Tibial nerve (tissue), 4 donors: ENCODE measurements around the gene ZDHHC18. TPM values are rescaled to one million over a fixed set of nuclear protein-coding genes. Genes with fewer than 3 reads are reported as not detected.
"Not testable (repeated sequence)": the region's sequence is repeated elsewhere in the genome, so short reads cannot be mapped to it uniquely, and the experiment has no call there.

Experiments used
- DNase-seq, 2 donors: peaks; one replicate each; pipeline ENCODE4 v3.0.0-alpha.2; 2019; ENCODE audit warnings: low spot score in 2 of 2
- H3K27ac ChIP-seq, 4 donors: fragments of 200-600 bp; sonication (generic) in 3 of 4; one replicate each; pipeline ENCODE4 v1.5.1; 2017 to 2019; ENCODE audit warnings: mild to moderate bottlenecking in 1 of 4
- H3K27me3 ChIP-seq, 2 donors: fragments of 200-600 bp; sonication (generic) in 1 of 2; one replicate each; pipeline versions ENCODE4 v1.5.1 to v1.6.0; 2017 to 2019
- H3K36me3 ChIP-seq, 3 donors: fragments of 200-600 bp; sonication (generic); one replicate each; pipeline ENCODE4 v1.5.1; 2018 to 2019
- H3K4me1 ChIP-seq, 4 donors: fragments of 200-600 bp; sonication (generic) in 3 of 4; one replicate each; pipeline ENCODE4 v1.5.1; 2017 to 2019
- H3K4me3 ChIP-seq, 4 donors: fragments of 200-600 bp; sonication (generic) in 3 of 4; one replicate each; pipeline ENCODE4 v1.5.1; 2017 to 2019; ENCODE audit warnings: mild to moderate bottlenecking in 1 of 4, moderate library complexity in 1 of 4
- H3K9me3 ChIP-seq, 4 donors: fragments of 200-600 bp; sonication (generic) in 3 of 4; one replicate each; pipeline ENCODE4 v1.5.1; 2017 to 2019
- EP300 ChIP-seq, 2 donors: sonication (generic); formaldehyde crosslinking; IDR thresholded peaks; one replicate each; pipeline ENCODE4 v1.6.1; 2017; ENCODE audit warnings: antibody characterized with exemption in 2 of 2, mild to moderate bottlenecking in 1 of 2
- POLR2A ChIP-seq, 2 donors: fragments of 450-650 bp; IDR thresholded peaks; one replicate each; pipeline ENCODE4 v1.6.1; 2017; ENCODE audit warnings: antibody characterized with exemption in 2 of 2, mild to moderate bottlenecking in 2 of 2, moderate library complexity in 2 of 2
- WGBS, 2 donors: methylation state at CpG; one replicate each; pipeline ENCODE4 v1.1.5; 2018; 5-methylcytosine and 5-hydroxymethylcytosine counted together
- total RNA-seq, 4 donors: library from RNA; depleted of rRNA; stranded (reverse); fragments of >200 nt; gene quantifications; one replicate each; pipeline ENCODE4 v1.1.0, GENCODE V29; 2016
- TF ChIP-seq, protein P1 (sequence below), 5 experiments: fragments of 200-600 bp in 3 of 5; fragments of 450-650 bp in 2 of 5; sonication (generic) in 3 of 5; IDR thresholded peaks; one replicate each; pipeline ENCODE4 v1.5.1; 2016 to 2019; ENCODE audit warnings: antibody characterized with exemption in 5 of 5, mild to moderate bottlenecking in 3 of 5, moderate library complexity in 2 of 5

Gene ZDHHC18
- total RNA-seq, 4 donors from 2014 or later = 9.2 to 13.5 (median 10.0) TPM

DNA sequence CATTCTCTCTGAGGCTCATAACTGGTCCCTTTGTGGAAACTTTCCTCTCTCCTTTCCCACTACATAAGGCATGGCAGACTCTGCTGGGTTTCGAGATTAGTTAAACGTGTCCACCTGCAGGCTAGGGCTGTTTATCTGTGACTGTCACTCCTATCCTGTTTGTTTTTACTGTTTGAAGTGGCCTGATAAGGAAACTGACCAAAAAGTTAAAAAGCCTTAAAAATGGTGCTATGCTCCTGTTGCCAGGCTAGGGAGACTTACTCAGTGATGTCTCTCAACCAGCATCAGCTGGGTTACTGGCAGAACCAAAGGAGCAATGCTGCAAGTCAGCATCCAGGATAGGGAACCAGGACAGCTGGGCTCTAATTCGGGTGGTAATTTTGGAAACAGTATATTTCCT is 34.9 kb upstream of the ZDHHC18 start:
- Histone ChIP-seq H3K27ac (no peak overlapping the region), H3K9me3 (no peaks in the 10 kb centered on the region), H3K36me3 (peaks cover 0 to 42% (median 6%) of the 10 kb centered on the region in 3 donors), H3K4me3 (no peak overlapping the region), H3K4me1 (peaks cover 0 to 23% (median 12%) of the 10 kb centered on the region in 4 donors), H3K27me3 (no peaks in the 10 kb centered on the region)
- TF ChIP-seq EP300 (IDR thresholded peaks at IDR 0.05) (no peak), POLR2A (IDR thresholded peaks at IDR 0.05) (no peak)
- TF ChIP-seq, protein P1, sequence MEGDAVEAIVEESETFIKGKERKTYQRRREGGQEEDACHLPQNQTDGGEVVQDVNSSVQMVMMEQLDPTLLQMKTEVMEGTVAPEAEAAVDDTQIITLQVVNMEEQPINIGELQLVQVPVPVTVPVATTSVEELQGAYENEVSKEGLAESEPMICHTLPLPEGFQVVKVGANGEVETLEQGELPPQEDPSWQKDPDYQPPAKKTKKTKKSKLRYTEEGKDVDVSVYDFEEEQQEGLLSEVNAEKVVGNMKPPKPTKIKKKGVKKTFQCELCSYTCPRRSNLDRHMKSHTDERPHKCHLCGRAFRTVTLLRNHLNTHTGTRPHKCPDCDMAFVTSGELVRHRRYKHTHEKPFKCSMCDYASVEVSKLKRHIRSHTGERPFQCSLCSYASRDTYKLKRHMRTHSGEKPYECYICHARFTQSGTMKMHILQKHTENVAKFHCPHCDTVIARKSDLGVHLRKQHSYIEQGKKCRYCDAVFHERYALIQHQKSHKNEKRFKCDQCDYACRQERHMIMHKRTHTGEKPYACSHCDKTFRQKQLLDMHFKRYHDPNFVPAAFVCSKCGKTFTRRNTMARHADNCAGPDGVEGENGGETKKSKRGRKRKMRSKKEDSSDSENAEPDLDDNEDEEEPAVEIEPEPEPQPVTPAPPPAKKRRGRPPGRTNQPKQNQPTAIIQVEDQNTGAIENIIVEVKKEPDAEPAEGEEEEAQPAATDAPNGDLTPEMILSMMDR (IDR thresholded peaks at IDR 0.05) = no peak
- WGBS, 2 donors = 63 to 65% methylated on average over 3 of the region's 3 CpGs
- no peak for DNase-seq

DNA sequence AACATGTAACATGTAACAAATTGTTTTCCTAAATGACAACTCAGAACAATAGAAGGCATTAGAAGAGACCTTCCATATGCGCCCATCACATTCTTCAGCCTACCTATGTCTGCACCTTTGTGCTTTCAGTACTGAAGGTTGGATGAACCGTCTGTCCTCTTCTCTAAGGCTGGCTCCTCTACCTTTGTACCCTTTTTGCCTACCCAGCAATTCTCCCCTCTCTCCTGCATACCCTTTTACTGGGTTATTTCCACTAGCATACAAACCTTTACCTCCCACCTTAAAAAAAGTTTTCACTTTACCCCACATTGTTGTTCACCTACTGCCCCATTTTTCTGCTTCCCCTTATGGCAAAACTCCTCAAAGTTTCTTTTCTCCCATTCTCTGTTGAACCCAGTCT is 33.6 kb upstream of the ZDHHC18 start:
- no peaks in the 10 kb centered on the region for H3K9me3 ChIP-seq
- WGBS, 2 donors = 90 to 91% methylated on average over 2 of the region's 2 CpGs
- H3K27ac ChIP-seq = no peak overlapping the region
- no peak overlapping the region for H3K4me3 ChIP-seq
- H3K36me3 ChIP-seq = peaks cover 0 to 55% (median 6%) of the 10 kb centered on the region in 3 donors
- peaks cover 0 to 18% (median 7%) of the 10 kb centered on the region in 4 donors for H3K4me1 ChIP-seq
- DNase-seq = no peak
- TF ChIP-seq POLR2A (IDR thresholded peaks at IDR 0.05) (no peak), EP300 (IDR thresholded peaks at IDR 0.05) (no peak)
- TF ChIP-seq, protein P1 (IDR thresholded peaks at IDR 0.05) = no peak
- H3K27me3 ChIP-seq = no peaks in the 10 kb centered on the region

DNA sequence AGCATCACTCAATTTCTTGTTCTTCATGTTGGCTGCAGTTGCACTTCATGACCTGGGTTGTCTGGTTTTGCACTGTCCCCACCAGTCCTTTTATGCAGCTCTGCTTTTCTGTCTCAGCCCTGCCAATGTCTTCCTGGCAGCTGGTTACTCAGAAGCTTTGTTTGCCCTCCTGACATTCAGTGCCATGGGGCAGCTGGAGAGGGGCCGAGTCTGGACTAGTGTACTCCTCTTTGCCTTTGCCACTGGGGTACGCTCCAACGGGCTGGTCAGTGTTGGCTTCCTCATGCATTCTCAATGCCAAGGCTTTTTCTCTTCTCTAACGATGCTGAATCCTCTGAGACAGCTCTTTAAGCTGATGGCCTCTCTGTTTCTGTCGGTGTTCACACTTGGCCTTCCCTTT is 32.1 kb upstream of the ZDHHC18 start:
- no peak overlapping the region for H3K27ac ChIP-seq
- H3K9me3 ChIP-seq = no peaks in the 10 kb centered on the region
- 79 to 82% methylated on average over 5 of the region's 5 CpGs for WGBS, 2 donors
- H3K36me3 ChIP-seq = peaks cover 0 to 55% (median 6%) of the 10 kb centered on the region in 3 donors
- no peak overlapping the region for H3K4me3 ChIP-seq
- no peaks in the 10 kb centered on the region for H3K27me3 ChIP-seq
- TF ChIP-seq, protein P1 (IDR thresholded peaks at IDR 0.05) = no peak
- TF ChIP-seq POLR2A (IDR thresholded peaks at IDR 0.05) = no peak
- TF ChIP-seq EP300 (IDR thresholded peaks at IDR 0.05) = no peak
- peaks cover 0 to 21% (median 8%) of the 10 kb centered on the region in 4 donors for H3K4me1 ChIP-seq
- no peak for DNase-seq

DNA sequence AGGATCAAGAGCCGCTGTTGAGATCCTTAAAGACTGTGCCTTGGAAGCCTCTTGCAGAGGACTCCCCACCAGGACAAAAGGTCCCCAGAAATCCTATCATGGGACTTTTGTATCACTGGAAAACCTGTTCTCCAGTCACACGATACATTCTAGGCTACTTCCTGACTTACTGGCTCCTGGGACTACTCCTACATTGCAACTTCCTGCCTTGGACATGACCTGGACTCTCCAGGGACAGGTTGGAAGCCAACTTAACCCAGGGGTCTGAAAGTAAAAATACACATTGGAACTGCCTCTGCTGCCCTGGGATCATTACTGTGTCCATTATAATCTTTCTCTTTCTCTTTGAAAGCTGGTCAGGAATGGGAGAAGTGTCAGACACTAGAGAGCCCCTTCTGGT is 28.9 kb upstream of the ZDHHC18 start:
- 78 to 88% methylated on average over 2 of the region's 2 CpGs for WGBS, 2 donors
- Histone ChIP-seq H3K27me3 (no peaks in the 10 kb centered on the region), H3K4me3 (no peak overlapping the region), H3K27ac (no peak overlapping the region), H3K36me3 (peaks cover 0 to 46% (median 6%) of the 10 kb centered on the region in 3 donors), H3K4me1 (peaks cover 0 to 22% (median 12%) of the 10 kb centered on the region in 4 donors), H3K9me3 (no peaks in the 10 kb centered on the region)
- no peak for DNase-seq
- TF ChIP-seq EP300 (IDR thresholded peaks at IDR 0.05) = no peak

DNA sequence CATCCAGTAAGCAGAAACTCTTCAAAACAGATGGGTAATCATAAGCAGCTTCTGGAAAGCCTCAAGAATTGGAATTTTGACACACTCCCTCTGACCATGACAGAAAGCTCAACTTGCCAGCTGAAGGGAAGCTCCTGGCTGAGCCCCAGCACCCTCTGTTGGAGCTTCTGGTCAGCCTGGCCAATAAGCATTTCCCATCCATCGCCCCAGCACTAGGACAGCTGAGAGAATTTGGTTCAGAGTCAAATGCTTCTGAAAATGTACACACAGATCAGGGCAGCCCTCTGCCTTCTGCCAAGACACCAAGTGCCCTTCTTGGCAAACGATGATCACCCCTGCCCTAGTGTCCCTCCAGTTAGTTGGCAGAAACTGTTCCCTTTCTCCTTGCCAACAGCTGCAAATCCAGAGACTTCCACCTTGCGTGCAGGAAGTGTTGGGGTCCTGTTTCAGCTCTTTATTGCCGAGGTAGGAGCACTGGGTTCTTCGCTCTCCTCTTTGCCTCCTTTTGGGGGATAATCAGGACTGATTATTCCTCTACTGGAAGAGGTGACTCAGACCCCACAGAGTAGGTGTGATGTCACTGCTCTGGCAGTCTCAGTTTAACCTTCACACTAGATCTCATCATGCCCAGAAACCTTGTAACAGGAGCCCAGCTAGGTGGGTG is 26.9 kb upstream of the ZDHHC18 start:
- Histone ChIP-seq H3K27me3 (no peaks in the 10 kb centered on the region), H3K27ac (peak overlapping the region in 3 of 4 donors; percentile 51 to 65 (median 58)), H3K9me3 (no peaks in the 10 kb centered on the region), H3K4me1 (peaks cover 0 to 22% (median 12%) of the 10 kb centered on the region in 4 donors), H3K4me3 (no peak overlapping the region), H3K36me3 (peaks cover 0 to 26% (median 6%) of the 10 kb centered on the region in 3 donors)
- WGBS, 2 donors = 21 to 33% methylated on average over 5 of the region's 5 CpGs
- DNase-seq = no peak
- no peak for TF ChIP-seq POLR2A (IDR thresholded peaks at IDR 0.05)
- TF ChIP-seq EP300 (IDR thresholded peaks at IDR 0.05) = peak in 1 of 2 donors; percentile 40
- TF ChIP-seq, protein P1 (IDR thresholded peaks at IDR 0.05) = no peak

DNA sequence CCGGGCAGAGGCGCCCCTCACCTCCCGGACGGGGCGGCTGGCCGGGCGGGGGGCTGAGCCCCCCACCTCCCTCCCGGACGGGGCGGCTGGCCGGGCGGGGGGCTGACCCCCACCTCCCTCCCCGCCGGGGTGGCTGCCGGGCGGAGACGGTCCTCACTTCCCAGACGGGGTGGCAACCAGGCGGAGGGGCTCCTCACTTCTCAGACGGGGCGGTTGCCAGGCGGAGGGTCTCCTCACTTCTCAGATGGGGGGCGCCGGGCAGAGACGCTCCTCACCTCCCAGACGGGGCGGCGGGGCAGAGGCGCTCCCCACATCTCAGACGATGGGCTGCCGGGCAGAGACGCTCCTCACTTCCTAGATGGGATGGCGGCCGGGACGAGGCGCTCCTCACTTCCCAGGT is 22.6 kb upstream of the ZDHHC18 start:
- WGBS, 2 donors = 97 to 100% methylated on average over 3 to 18 of the region's 36 CpGs

More for the DNA sequence above, 22.6 kb upstream of the ZDHHC18 start:
- not testable (repeated sequence) for H3K9me3 ChIP-seq, H3K27me3 ChIP-seq, DNase-seq, H3K4me3 ChIP-seq, H3K27ac ChIP-seq, H3K36me3 ChIP-seq
- H3K4me1 ChIP-seq = peaks cover 0 to 17% (median 11%) of the 10 kb centered on the region in 4 donors
